H1 (cell line): Measurements from ENCODE around the gene LAT.

Experiments used
- ATF3 ChIP-seq: IDR thresholded peaks from 2 replicates; pipeline ENCODE4 v1.6.1; 2011; ENCODE audit warnings: low read depth, mild to moderate bottlenecking, low read length; ENCODE audit not compliant: insufficient read depth
- CREB1 ChIP-seq: IDR thresholded peaks from 2 replicates; pipeline ENCODE4 v1.6.1; 2012; ENCODE audit warnings: inconsistent platforms
- EGR1 ChIP-seq: IDR thresholded peaks from 2 replicates; pipeline ENCODE4 v1.6.1; 2011; ENCODE audit warnings: low read depth, low read length, borderline replicate concordance
- EZH2 ChIP-seq: fragments of 200-600 bp; sonication (generic); IDR thresholded peaks from 2 replicates; pipeline ENCODE4 v1.7.1; 2012; ENCODE audit warnings: low read depth, mild to moderate bottlenecking, moderate library complexity, low read length, inconsistent platforms; ENCODE audit not compliant: severe bottlenecking
- HDAC2 ChIP-seq, 2 experiments: fragments of 300-600 bp in 1 of 2; sonication (generic) in 1 of 2; IDR thresholded peaks; 2 replicates each; pipeline ENCODE4 v1.6.1; 2011 to 2012; ENCODE audit warnings: low read depth in 2 of 2, low read length in 2 of 2, mild to moderate bottlenecking in 2 of 2, moderate library complexity in 2 of 2, borderline replicate concordance in 1 of 2, inconsistent platforms in 1 of 2
- NANOG ChIP-seq: IDR thresholded peaks from 2 replicates; pipeline ENCODE4 v1.6.1; 2011; ENCODE audit warnings: low read length, low read depth, mild to moderate bottlenecking, inconsistent platforms; ENCODE audit not compliant: insufficient read depth, poor library complexity, severe bottlenecking
- POLR2A ChIP-seq, 2 experiments: IDR thresholded peaks; 1 replicate in 1 of 2; 2 replicates in 1 of 2; pipeline ENCODE4 v1.6.1; 2011; ENCODE audit warnings: low read depth in 2 of 2, low read length in 2 of 2, mild to moderate bottlenecking in 2 of 2; ENCODE audit errors: control extremely low read depth in 1 of 2
- SRF ChIP-seq: IDR thresholded peaks from 2 replicates; pipeline ENCODE4 v1.6.1; 2011; ENCODE audit warnings: mild to moderate bottlenecking, low read depth, low read length, moderate library complexity
- TAF1 ChIP-seq: IDR thresholded peaks from 2 replicates; pipeline ENCODE4 v1.6.1; 2011; ENCODE audit warnings: mild to moderate bottlenecking, low read depth, low read length
- TCF12 ChIP-seq: IDR thresholded peaks from 2 replicates; pipeline ENCODE4 v1.6.1; 2011; ENCODE audit warnings: low read depth, mild to moderate bottlenecking, low read length
- TF ChIP-seq, protein P1 (sequence below), 3 experiments: IDR thresholded peaks; 1 replicate in 2 of 3; 2 replicates in 1 of 3; pipeline versions ENCODE4 v1.5.1 to v1.6.1; 2011; ENCODE audit warnings: low read length in 3 of 3, mild to moderate bottlenecking in 3 of 3, inconsistent platforms in 2 of 3, low read depth in 1 of 3, moderate library complexity in 1 of 3; ENCODE audit not compliant: insufficient read depth in 1 of 3; ENCODE audit errors: control extremely low read depth in 1 of 3

- TF ChIP-seq ATF3: no peak
- TF ChIP-seq, protein P1, sequence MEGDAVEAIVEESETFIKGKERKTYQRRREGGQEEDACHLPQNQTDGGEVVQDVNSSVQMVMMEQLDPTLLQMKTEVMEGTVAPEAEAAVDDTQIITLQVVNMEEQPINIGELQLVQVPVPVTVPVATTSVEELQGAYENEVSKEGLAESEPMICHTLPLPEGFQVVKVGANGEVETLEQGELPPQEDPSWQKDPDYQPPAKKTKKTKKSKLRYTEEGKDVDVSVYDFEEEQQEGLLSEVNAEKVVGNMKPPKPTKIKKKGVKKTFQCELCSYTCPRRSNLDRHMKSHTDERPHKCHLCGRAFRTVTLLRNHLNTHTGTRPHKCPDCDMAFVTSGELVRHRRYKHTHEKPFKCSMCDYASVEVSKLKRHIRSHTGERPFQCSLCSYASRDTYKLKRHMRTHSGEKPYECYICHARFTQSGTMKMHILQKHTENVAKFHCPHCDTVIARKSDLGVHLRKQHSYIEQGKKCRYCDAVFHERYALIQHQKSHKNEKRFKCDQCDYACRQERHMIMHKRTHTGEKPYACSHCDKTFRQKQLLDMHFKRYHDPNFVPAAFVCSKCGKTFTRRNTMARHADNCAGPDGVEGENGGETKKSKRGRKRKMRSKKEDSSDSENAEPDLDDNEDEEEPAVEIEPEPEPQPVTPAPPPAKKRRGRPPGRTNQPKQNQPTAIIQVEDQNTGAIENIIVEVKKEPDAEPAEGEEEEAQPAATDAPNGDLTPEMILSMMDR (IDR thresholded peaks at IDR 0.05; ENCODE audit: control extremely low read depth in 1 of 3, insufficient read depth in 1 of 3, low read depth in 1 of 3, low read length in 3 of 3): no peak
- no peak for TF ChIP-seq POLR2A (IDR thresholded peaks at IDR 0.05; ENCODE audit: control extremely low read depth in 1 of 2, low read depth in 2 of 2, low read length in 2 of 2)
- no peak for TF ChIP-seq EZH2
- TF ChIP-seq TAF1: no peak
- TF ChIP-seq SRF: no peak
- TF ChIP-seq TCF12: no peak
- TF ChIP-seq EGR1: no peak
- TF ChIP-seq CREB1: no peak
- TF ChIP-seq HDAC2 (IDR thresholded peaks at IDR 0.05; ENCODE audit: borderline replicate concordance in 1 of 2, low read depth in 2 of 2, low read length in 2 of 2): no peak
- no peak for TF ChIP-seq NANOG
Observed at GRCh38 chr16:29022196-29022595, 37.3 kb downstream of the LAT start.
